Measurements from ENCODE around the gene FTH1.

- TF ChIP-seq CTCF (IDR thresholded peaks at IDR 0.05), result no peak
- TF ChIP-seq POLR2A (IDR thresholded peaks at IDR 0.05), result no peak
- no peak for TF ChIP-seq POLR2AphosphoS5 (IDR thresholded peaks at IDR 0.05)
Measured at GRCh38 chr11:62000539-62001446, 33.4 kb upstream of the FTH1 start.

Measured in transverse colon (tissue), 4 donors.